Neural crest cell (in vitro differentiated cells): ENCODE results near the gene HS6ST1. TPM values are rescaled to one million over a fixed set of nuclear protein-coding genes. Genes with fewer than 3 reads are reported as not detected.
A peak's percentile ranks its signal among the peaks of the same experiment; 100 is the strongest.
"Not testable (repeated sequence)": the region's sequence is repeated elsewhere in the genome, so short reads cannot be mapped to it uniquely, and the experiment has no call there.

ENCODE experiments used
- DNase-seq: peaks from one replicate; pipeline ENCODE4 v3.0.0; 2021; ENCODE audit warnings: low read depth, mixed read lengths, low spot score
- H3K27ac Mint-ChIP-seq: one replicate; pipeline ENCODE4 v1.8.0; 2021; ENCODE audit warnings: mild to moderate bottlenecking, mixed read lengths; ENCODE audit not compliant: unreplicated experiment
- H3K27me3 Mint-ChIP-seq: 2 replicates; pipeline ENCODE4 v1.8.0; 2021; ENCODE audit warnings: low read depth, mild to moderate bottlenecking, mixed read lengths
- H3K36me3 Mint-ChIP-seq: 2 replicates; pipeline ENCODE4 v1.8.0; 2021; ENCODE audit warnings: low read depth, mild to moderate bottlenecking, mixed read lengths
- H3K4me1 Mint-ChIP-seq: 2 replicates; pipeline ENCODE4 v1.8.0; 2021; ENCODE audit warnings: mixed read lengths
- H3K4me3 Mint-ChIP-seq: one replicate; pipeline ENCODE4 v1.8.0; 2021; ENCODE audit warnings: mild to moderate bottlenecking, mixed read lengths
- H3K9me3 Mint-ChIP-seq: 2 replicates; pipeline ENCODE4 v1.8.0; 2021; ENCODE audit warnings: mixed read lengths
- CTCF ChIP-seq: fragments of 200-600 bp; sonication (generic); conservative IDR thresholded peaks from 2 replicates; pipeline ENCODE4 v1.5.0; 2021; ENCODE audit warnings: antibody characterized with exemption, mild to moderate bottlenecking
- total RNA-seq: library from RNA; stranded (reverse); gene quantifications from 2 replicates; pipeline ENCODE4 v1.2.1, GENCODE V29; 2021

The HS6ST1 gene
- total RNA-seq, 1 donor from 2014 or later, result 39.8 TPM

- TF ChIP-seq CTCF, result no peak
- Mint-ChIP-seq H3K4me1 (peaks cover 27% of the 10 kb centered on the region), H3K27ac (no peak overlapping the region), H3K9me3 (no peaks in the 10 kb centered on the region), H3K36me3 (peaks cover 5% of the 10 kb centered on the region), H3K27me3 (peaks cover 16% of the 10 kb centered on the region), H3K4me3 (peak overlapping the region; percentile 91)
- no peak for DNase-seq
Observed at GRCh38 chr2:128319631-128320191, 1.0 kb upstream of the HS6ST1 start.

GRCh38 chr2:128318245-128318644 is 423 bp downstream of the HS6ST1 start:
- H3K27me3 Mint-ChIP-seq, result peaks cover 16% of the 10 kb centered on the region
- DNase-seq, H3K27ac Mint-ChIP-seq, H3K36me3 Mint-ChIP-seq, H3K9me3 Mint-ChIP-seq, H3K4me3 Mint-ChIP-seq: not testable (repeated sequence)
- H3K4me1 Mint-ChIP-seq, result peaks cover 30% of the 10 kb centered on the region

GRCh38 chr2:128317899-128318225 is 806 bp downstream of the HS6ST1 start:
- not testable (repeated sequence) for H3K27ac Mint-ChIP-seq, H3K36me3 Mint-ChIP-seq, DNase-seq, H3K9me3 Mint-ChIP-seq
- Mint-ChIP-seq H3K27me3 (peaks cover 16% of the 10 kb centered on the region), H3K4me3 (peak overlapping the region; percentile 91), H3K4me1 (peaks cover 33% of the 10 kb centered on the region)

GRCh38 chr2:128317181-128317898 is 1.3 kb downstream of the HS6ST1 start:
- Mint-ChIP-seq H3K4me3 (peak overlapping the region; percentile 91), H3K27me3 (peaks cover 16% of the 10 kb centered on the region), H3K36me3 (peaks cover 5% of the 10 kb centered on the region), H3K9me3 (no peaks in the 10 kb centered on the region), H3K4me1 (peaks cover 31% of the 10 kb centered on the region), H3K27ac (no peak overlapping the region)
- DNase-seq, result no peak
- TF ChIP-seq CTCF, result no peak

- Mint-ChIP-seq H3K27me3 (peaks cover 16% of the 10 kb centered on the region), H3K27ac (no peak overlapping the region), H3K4me3 (peak overlapping the region; percentile 91), H3K36me3 (peaks cover 5% of the 10 kb centered on the region), H3K4me1 (peaks cover 34% of the 10 kb centered on the region), H3K9me3 (no peaks in the 10 kb centered on the region)
- no peak for TF ChIP-seq CTCF
- DNase-seq, result no peak
Observed at GRCh38 chr2:128316777-128317180, 1.9 kb downstream of the HS6ST1 start.

- Mint-ChIP-seq H3K27ac (no peak overlapping the region), H3K4me1 (peaks cover 29% of the 10 kb centered on the region), H3K9me3 (no peaks in the 10 kb centered on the region), H3K4me3 (peak overlapping the region; percentile 91), H3K36me3 (peaks cover 5% of the 10 kb centered on the region), H3K27me3 (peaks cover 14% of the 10 kb centered on the region)
- no peak for TF ChIP-seq CTCF
- no peak for DNase-seq
Observed at GRCh38 chr2:128315829-128316776, 2.6 kb downstream of the HS6ST1 start.
